ENCODE data around the gene AMBRA1. TPM values are rescaled to one million over a fixed set of nuclear protein-coding genes. Genes with fewer than 3 reads are reported as not detected.

Gene AMBRA1
- total and polyA plus RNA-seq, 2 donors (not counting 3 experiments of a cell fraction or from before 2014, with no cell fraction given): 18.4 to 32.4 TPM

DNA sequence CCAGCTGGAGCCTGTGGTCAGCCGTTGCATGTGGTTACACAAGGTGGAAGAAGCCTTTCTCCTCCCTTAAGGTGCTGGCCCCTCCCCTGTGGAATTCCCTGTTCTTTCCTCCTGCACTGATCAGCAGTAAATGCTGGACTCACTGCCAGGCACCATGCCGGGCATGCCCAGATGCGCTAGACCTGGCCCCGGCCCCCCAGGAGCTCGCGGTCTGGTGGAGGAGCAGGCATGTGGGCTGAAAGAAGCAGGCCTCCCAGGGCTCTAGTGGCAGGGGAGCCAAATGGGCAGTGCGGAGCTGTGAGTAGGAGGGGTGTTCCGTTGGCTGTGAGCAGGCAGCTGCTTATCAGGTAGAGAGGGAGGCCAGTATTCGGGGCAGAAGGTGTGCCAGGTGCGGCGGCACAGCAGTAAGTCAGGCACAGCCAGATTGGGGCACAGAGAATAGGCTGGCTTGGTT, 236.3 kb downstream of the AMBRA1 start:
- ChIA-PET POLR2A (no interaction called here), CTCF (interaction anchor here (0.9 to 10.8 kb wide), 3 partner anchors 7 to 118 kb away, joined by 4 to 200 read pairs (median 4); partner anchors contain the start of gene DGKZ)
- DNase-seq (ENCODE audit: low read depth, low spot score) (no peak), FAIRE-seq (no peak)
- Histone ChIP-seq H3K27me3 (ENCODE audit: control insufficient read depth in 2 of 2, insufficient read depth in 2 of 2, low read length in 2 of 2) (no peaks in the 10 kb centered on the region), H3K79me2 (ENCODE audit: control insufficient read depth, insufficient read depth, low read length) (peaks cover 62% of the 10 kb centered on the region), H3K27ac (ENCODE audit: insufficient read depth, low read depth, low read length) (no peak overlapping the region), H3K9me3 (replicated peaks; ENCODE audit: control insufficient read depth, insufficient read depth, low read length) (no peaks in the 10 kb centered on the region), H3K4me2 (ENCODE audit: insufficient read depth, low read length) (no peak overlapping the region), H3K9ac (replicated peaks; ENCODE audit: extremely low read depth, insufficient read depth, low read length) (no peak overlapping the region), H2AFZ (ENCODE audit: low read depth, low read length) (no peak overlapping the region), H4K20me1 (replicated peaks; ENCODE audit: control insufficient read depth, extremely low read depth, insufficient read depth, low read length) (peaks cover 4% of the 10 kb centered on the region), H3K9me1 (replicated peaks; ENCODE audit: control insufficient read depth, extremely low read depth, insufficient read depth, low read length) (no peaks in the 10 kb centered on the region), H3K4me1 (ENCODE audit: control insufficient read depth, extremely low read depth, insufficient read depth, low read length) (peaks cover 18% of the 10 kb centered on the region), H3K36me3 (ENCODE audit: control insufficient read depth in 2 of 2, extremely low read depth in 1 of 2, insufficient read depth in 2 of 2, low read length in 2 of 2) (peaks cover 5 to 8% of the 10 kb centered on the region in 2 experiments), H3K4me3 (replicated peaks in 1 of 3; ENCODE audit: insufficient read depth in 1 of 3, low read depth in 1 of 3, low read length in 3 of 3) (no peak overlapping the region)
- no TSS peak for BruUV-seq (replicated peaks)
- intact Hi-C loops (cut with micrococcal nuclease) (no loop called here), dilution Hi-C loops (cut with MboI; ENCODE audit: extremely low pct_ligation_motif_present, low sequenced_read_pairs) (no loop called here)
- TF ChIP-seq CTCF (IDR thresholded peaks at IDR 0.05; ENCODE audit: extremely low read depth in 1 of 2, insufficient read depth in 1 of 2, low read depth in 1 of 2, low read length in 2 of 2) (no peak), MAX (IDR thresholded peaks at IDR 0.05; ENCODE audit: insufficient read depth, insufficient read length) (no peak), GATA2 (IDR thresholded peaks at IDR 0.05; ENCODE audit: insufficient read depth, insufficient read length, low read depth, low read length) (no peak), FOS (IDR thresholded peaks at IDR 0.05; ENCODE audit: borderline replicate concordance, insufficient read depth, low read length) (no peak), EZH2 (IDR thresholded peaks at IDR 0.05; ENCODE audit: borderline replicate concordance, low read depth, low read length, severe bottlenecking) (no peak), POLR2A (IDR thresholded peaks at IDR 0.05; ENCODE audit: low read depth, low read length) (no peak), POLR2AphosphoS5 (IDR thresholded peaks at IDR 0.05; ENCODE audit: insufficient read depth, low read depth, low read length) (no peak), JUN (IDR thresholded peaks at IDR 0.05; ENCODE audit: borderline replicate concordance, insufficient read depth, insufficient read length, low read depth) (no peak), MYC (IDR thresholded peaks at IDR 0.05; ENCODE audit: low read depth, low read length) (no peak)
